GM21515 (cell line): ENCODE data around the gene ASNS.

Experiments used
- ATAC-seq: cut with Tn5 transposase; IDR thresholded peaks from one replicate; pipeline ENCODE4 v1.9.1; 2021; ENCODE audit not compliant: unreplicated experiment

The ASNS gene

DNA sequence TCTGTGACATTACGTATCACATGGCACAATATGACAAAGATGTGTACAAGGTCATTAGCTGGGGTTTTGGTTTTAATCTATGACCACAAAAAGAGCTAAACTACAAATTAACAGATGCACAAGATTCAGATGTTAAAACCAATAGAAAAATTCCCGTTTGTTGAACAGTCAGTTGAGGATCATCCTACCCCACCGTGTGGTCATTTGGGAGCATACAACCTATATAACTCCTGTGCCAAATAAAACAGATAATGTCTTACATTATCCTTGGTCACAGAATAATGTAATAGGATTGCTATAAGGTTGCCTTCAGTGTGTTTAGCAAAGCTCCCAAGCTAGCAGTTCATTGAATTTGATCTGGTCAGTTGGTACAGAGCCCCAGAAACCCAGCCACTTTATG, 28.2 kb downstream of the ASNS start:
- no peak for ATAC-seq

DNA sequence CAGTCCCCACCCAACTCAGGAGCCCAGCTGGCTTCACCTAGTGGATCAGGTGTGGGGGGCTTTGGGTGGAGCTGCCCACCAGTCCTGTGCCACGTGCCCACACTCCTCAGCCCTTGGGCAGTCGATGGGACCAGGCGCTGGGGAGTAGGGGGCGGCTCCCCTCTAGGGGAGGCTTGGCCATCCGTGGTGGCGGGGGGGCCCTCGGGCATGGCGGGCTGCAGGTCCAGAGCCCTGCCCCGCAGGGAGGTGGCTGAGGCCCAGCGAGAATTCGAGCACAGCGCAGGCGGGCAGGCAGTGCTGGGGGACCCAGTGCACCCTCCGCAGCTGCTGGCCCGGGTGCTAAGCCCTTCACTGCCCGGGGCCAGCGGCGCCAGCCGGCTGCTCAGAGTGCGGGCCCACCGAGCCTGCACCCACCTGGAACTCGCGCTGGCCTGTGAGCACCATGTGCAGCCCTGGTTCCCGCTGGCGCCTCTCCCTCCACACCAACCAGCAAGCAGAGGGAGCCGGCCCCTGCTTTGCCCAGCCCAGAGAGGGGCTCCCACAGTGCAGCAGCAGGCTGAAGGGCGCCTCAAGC, 29.3 kb downstream of the ASNS start:
- no peak for ATAC-seq

DNA sequence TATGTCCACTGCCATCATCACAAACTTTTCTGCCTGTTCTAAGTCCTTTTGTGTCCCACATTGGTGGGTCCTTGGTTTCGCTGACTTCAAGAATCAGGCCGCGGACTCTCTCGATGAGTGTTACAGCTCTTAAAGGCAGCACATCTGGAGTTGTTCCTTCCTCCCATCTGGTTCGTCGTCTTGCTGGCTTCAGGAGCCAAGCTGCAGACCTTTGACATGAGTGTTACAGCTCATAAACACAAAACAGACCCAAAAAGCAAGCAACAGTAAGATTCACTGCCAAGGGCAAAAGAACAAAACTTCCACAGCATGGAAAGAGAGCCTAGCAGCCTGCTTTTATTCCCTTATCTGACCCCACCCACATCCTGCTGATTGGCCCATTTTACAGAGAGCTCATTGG, 30.2 kb downstream of the ASNS start:
- no peak for ATAC-seq

GRCh38 chr7:97835296-97836138, 36.7 kb downstream of the ASNS start:
- ATAC-seq: peak; percentile 81

- no peak for ATAC-seq
Measured at GRCh38 chr7:97819161-97819560, 53.0 kb downstream of the ASNS start.

GRCh38 chr7:97818066-97818663, 54.0 kb downstream of the ASNS start:
- ATAC-seq: no peak
